ENCODE data around the gene GUCA1A.
"Not testable (repeated sequence)": the region's sequence is repeated elsewhere in the genome, so short reads cannot be mapped to it uniquely, and the experiment has no call there.

The GUCA1A gene

GRCh38 chr6:42188406-42188805 lies 15.2 kb downstream of the GUCA1A start:
- DNase-seq (ENCODE audit: low read depth): no peak
- no peak overlapping the region for H3K4me3 ChIP-seq (ENCODE audit: low read length)
- no peak for TF ChIP-seq CTCF (conservative IDR thresholded peaks at IDR 0.05; ENCODE audit: low read length)

DNA sequence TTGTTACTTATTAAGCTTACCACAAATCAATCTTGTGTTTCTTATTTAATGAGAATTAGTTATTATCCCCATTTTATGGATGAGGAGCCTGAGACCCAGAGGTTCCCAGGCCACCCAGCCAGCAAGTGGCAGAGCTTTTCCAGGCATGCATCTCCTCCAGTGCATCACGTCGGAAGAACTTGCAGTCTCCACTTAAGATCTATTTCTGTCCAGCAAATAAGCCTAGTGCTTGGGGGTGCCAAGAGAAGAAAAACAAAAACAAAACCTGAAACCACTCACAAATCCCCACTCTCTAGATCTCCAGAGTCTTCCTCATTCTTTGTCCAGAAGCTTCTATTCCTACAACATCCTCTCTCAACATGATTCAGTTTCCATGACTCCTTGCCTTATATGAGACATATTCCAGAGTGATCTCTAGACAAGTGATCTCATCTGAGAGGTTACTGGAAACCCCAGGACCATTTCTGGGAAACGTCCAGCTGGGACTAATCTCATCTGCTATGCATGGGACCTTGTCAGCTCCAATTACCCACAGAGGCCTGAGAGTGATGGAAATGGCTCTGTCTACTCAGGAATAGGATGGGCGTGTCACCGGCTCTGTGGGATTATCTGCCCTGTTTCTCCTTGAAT lies 17.5 kb downstream of the GUCA1A start:
- H3K4me3 ChIP-seq (ENCODE audit: low read length): no peak overlapping the region
- no peak for TF ChIP-seq CTCF (conservative IDR thresholded peaks at IDR 0.05; ENCODE audit: low read length)
- DNase-seq (ENCODE audit: low read depth): peak; percentile 63

GRCh38 chr6:42192385-42192784 lies 19.2 kb downstream of the GUCA1A start:
- not testable (repeated sequence) for H3K4me3 ChIP-seq (ENCODE audit: low read length); DNase-seq (ENCODE audit: low read depth)

GRCh38 chr6:42193491-42193894 lies 20.3 kb downstream of the GUCA1A start:
- DNase-seq (ENCODE audit: low read depth): peak; percentile 18
- H3K4me3 ChIP-seq (ENCODE audit: low read length): no peak overlapping the region
- no peak for TF ChIP-seq CTCF (conservative IDR thresholded peaks at IDR 0.05; ENCODE audit: low read length)

- no peak for TF ChIP-seq CTCF (conservative IDR thresholded peaks at IDR 0.05; ENCODE audit: low read length)
- H3K4me3 ChIP-seq (ENCODE audit: low read length): no peak overlapping the region
- no peak for DNase-seq (ENCODE audit: low read depth)
Measured at GRCh38 chr6:42194056-42194455, 20.9 kb downstream of the GUCA1A start.

DNA sequence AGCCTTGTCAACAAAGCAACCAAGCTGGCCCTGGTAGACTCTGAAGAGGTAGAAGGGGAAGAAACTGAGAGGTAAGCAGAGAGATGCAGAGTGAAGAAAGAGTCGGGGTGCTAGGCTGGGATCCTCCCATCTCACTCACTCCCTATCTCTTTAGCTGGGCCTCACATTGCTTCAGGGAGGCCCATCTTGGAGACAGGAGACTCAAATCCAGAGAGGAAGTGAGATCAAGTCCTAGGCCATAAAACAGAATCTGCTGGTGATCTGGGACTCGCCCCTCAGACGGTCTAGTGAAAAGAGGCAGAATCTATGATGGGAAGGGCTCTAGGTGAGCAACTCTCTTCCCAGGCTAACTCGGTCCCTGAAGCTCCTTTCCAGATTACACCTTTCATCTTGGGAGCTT lies 22.3 kb downstream of the GUCA1A start:
- no peak overlapping the region for H3K4me3 ChIP-seq (ENCODE audit: low read length)
- no peak for TF ChIP-seq CTCF (conservative IDR thresholded peaks at IDR 0.05; ENCODE audit: low read length)
- no peak for DNase-seq (ENCODE audit: low read depth)

- no peak overlapping the region for H3K4me3 ChIP-seq (ENCODE audit: low read length)
- 0 out of 2 replicates have a peak, but pooled peaks have one; percentile 11 for TF ChIP-seq CTCF (conservative IDR thresholded peaks at IDR 0.05; ENCODE audit: low read length)
- DNase-seq (ENCODE audit: low read depth): peak; percentile 84
Measured at GRCh38 chr6:42197555-42198362, 24.6 kb downstream of the GUCA1A start.

All from AG10803 (cell line).